Measurements from ENCODE around the gene RIMBP2.

DNA sequence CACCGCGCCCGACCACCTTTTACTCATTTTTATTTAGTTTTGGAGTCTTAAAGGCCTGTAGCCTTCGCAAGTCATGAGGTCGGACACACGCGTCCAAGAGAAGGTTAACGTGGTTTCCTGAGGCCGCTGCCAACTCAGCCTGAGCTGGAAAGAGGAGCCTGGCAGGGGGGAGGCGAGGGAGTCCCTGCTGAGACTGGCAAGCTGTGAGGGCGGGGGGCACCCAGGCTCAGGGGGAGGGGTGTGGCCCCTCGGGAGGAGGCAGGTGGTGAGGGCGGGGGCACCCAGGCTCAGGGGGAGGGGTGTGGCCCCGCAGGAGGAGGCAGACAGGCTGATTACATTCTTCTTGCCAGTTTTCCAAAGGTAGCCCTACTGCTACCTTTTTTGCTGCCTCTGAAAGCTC lies 235.2 kb downstream of the RIMBP2 start:
- TF ChIP-seq GATA2 (IDR thresholded peaks at IDR 0.05; ENCODE audit: low read depth, low read length) (no peak), GATA3 (IDR thresholded peaks at IDR 0.05; ENCODE audit: low read depth, low read length) (no peak)

Data from SH-SY5Y (cell line).